Nephron (organoid): ENCODE data around the gene KMT2C.
"Not testable (repeated sequence)": the region's sequence is repeated elsewhere in the genome, so short reads cannot be mapped to it uniquely, and the experiment has no call there.

Experiments used
- H3K27ac Mint-ChIP-seq, 3 experiments: 2 replicates each; pipeline ENCODE4 v1.8.0; 2020; ENCODE audit warnings: mixed read lengths in 3 of 3, mild to moderate bottlenecking in 2 of 3, moderate library complexity in 1 of 3
- H3K27me3 Mint-ChIP-seq: 2 replicates; pipeline ENCODE4 v1.8.0; 2021; ENCODE audit warnings: low read depth, mild to moderate bottlenecking, moderate library complexity, mixed read lengths
- H3K36me3 Mint-ChIP-seq: 2 replicates; pipeline ENCODE4 v1.8.0; 2020; ENCODE audit warnings: low read depth, mixed read lengths
- H3K4me1 Mint-ChIP-seq: 2 replicates; pipeline ENCODE4 v1.8.0; 2020; ENCODE audit warnings: mixed read lengths
- H3K4me3 Mint-ChIP-seq, 3 experiments: 2 replicates each; pipeline ENCODE4 v1.8.0; 2020; ENCODE audit warnings: mild to moderate bottlenecking in 3 of 3, mixed read lengths in 3 of 3, moderate library complexity in 2 of 3
- H3K9me3 Mint-ChIP-seq: 2 replicates; pipeline ENCODE4 v1.8.0; 2020; ENCODE audit warnings: mixed read lengths
- TF ChIP-seq, protein P1 (sequence below), 3 experiments: fragments of 200-600 bp; sonication (generic); IDR thresholded peaks; one replicate each; pipeline ENCODE4 v1.5.0; 2021; ENCODE audit warnings: antibody characterized with exemption in 3 of 3; ENCODE audit not compliant: unreplicated experiment in 3 of 3

The KMT2C gene

DNA sequence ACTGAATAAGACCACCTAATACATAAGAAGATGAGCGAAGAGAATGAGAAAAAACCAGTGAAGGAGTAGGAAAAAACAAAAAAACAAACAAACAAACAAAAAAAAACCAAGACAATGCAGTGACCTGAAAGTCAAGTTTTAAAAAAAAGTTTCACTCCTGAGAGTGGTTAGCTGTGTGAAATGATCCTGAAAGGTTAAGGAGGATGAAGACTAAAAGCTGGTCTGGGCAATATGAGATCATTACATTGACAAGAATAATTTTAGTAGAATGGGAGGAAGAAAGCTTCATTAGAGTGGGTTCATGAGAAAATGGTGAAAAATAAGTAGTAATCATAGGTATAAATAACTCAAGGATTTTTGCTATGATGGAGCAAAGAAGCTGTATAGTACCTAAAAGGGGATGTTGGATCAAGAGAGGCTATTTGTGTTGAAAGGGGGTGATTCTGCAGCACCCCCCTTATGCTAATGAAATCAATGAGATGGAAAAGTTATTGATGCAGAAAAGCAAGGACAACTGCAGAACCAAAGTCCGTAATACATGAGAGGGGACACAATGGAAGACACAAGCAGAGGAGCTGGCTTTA is 80.2 kb downstream of the KMT2C start:
- Mint-ChIP-seq H3K27me3 (no peaks in the 10 kb centered on the region), H3K27ac (peak overlapping the region in 2 of 3 experiments; percentile 2 to 18), H3K36me3 (peaks cover 46% of the 10 kb centered on the region), H3K4me1 (no peaks in the 10 kb centered on the region), H3K4me3 (no peak overlapping the region), H3K9me3 (no peaks in the 10 kb centered on the region)
- TF ChIP-seq, protein P1, sequence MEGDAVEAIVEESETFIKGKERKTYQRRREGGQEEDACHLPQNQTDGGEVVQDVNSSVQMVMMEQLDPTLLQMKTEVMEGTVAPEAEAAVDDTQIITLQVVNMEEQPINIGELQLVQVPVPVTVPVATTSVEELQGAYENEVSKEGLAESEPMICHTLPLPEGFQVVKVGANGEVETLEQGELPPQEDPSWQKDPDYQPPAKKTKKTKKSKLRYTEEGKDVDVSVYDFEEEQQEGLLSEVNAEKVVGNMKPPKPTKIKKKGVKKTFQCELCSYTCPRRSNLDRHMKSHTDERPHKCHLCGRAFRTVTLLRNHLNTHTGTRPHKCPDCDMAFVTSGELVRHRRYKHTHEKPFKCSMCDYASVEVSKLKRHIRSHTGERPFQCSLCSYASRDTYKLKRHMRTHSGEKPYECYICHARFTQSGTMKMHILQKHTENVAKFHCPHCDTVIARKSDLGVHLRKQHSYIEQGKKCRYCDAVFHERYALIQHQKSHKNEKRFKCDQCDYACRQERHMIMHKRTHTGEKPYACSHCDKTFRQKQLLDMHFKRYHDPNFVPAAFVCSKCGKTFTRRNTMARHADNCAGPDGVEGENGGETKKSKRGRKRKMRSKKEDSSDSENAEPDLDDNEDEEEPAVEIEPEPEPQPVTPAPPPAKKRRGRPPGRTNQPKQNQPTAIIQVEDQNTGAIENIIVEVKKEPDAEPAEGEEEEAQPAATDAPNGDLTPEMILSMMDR (IDR thresholded peaks at IDR 0.05; ENCODE audit: unreplicated experiment in 3 of 3), result no peak

DNA sequence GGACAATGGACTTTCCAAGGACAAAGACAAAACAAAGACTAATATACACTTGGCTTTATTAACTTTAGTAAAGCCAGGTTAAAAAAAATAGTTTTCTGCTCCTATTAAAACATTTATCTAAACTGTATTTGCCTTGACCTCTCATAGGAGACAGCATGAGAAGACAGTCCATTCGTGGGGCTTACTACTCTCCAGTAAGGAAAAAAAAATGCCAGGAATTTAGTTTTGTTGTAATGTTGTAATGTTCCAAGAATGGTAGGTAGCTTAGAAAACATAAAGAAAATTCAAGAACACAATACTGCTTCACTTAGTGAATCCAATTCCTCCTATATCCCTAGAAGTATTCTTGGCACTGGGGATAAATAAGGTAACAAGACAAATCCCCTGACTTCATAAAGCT is 81.7 kb downstream of the KMT2C start:
- no peaks in the 10 kb centered on the region for H3K27me3 Mint-ChIP-seq
- no peak overlapping the region for H3K4me3 Mint-ChIP-seq
- H3K9me3 Mint-ChIP-seq, result peaks cover 3% of the 10 kb centered on the region
- peaks cover 54% of the 10 kb centered on the region for H3K36me3 Mint-ChIP-seq
- H3K4me1 Mint-ChIP-seq, result no peaks in the 10 kb centered on the region
- H3K27ac Mint-ChIP-seq, result peak overlapping the region in 1 of 3 experiments; percentile 55
- TF ChIP-seq, protein P1 (IDR thresholded peaks at IDR 0.05; ENCODE audit: unreplicated experiment in 3 of 3), result no peak

DNA sequence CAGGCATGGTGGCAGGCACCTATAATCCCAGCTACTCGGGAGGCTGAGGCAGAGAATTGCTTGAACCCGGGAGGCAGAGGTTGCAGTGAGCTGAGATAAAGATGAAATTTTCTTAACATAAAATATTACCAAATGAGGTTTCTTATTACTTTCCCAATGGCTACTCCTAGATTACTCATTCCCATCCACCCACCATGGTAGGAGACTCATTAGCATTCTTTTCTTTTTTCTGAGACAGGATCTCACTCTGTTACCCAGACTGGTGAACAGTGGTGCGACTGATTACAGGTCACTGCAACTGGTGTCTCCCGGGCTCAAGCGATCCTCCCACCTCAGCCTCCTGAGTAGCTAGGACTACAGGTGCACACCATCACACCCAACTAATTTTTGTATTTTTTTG is 82.5 kb downstream of the KMT2C start:
- H3K27ac Mint-ChIP-seq, H3K9me3 Mint-ChIP-seq, H3K27me3 Mint-ChIP-seq, H3K4me1 Mint-ChIP-seq, H3K4me3 Mint-ChIP-seq: not testable (repeated sequence)
- H3K36me3 Mint-ChIP-seq, result peaks cover 62% of the 10 kb centered on the region

DNA sequence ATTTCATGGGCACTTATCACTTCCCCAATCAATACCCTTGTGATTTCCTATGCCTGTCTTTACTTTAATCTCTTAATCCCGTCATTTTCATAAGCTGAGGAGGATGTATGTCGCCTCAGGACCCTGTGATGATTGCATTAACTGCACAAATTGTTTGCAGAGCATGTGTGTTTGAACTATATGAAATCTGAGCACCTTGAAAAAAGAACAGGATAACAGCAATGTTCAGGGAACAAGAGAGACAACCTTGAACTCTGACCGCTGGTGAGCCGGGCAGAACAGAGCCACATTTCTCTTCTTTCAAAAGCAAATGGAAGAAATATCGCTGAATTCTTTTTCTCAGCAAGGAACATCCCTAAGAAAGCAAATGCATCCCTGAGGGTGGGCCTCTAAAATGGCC is 84.1 kb downstream of the KMT2C start:
- not testable (repeated sequence) for H3K4me3 Mint-ChIP-seq, H3K27me3 Mint-ChIP-seq, H3K4me1 Mint-ChIP-seq
- peak overlapping the region in 1 of 3 experiments; percentile 5 for H3K27ac Mint-ChIP-seq
- peaks cover 21% of the 10 kb centered on the region for H3K9me3 Mint-ChIP-seq
- H3K36me3 Mint-ChIP-seq, result peaks cover 77% of the 10 kb centered on the region

DNA sequence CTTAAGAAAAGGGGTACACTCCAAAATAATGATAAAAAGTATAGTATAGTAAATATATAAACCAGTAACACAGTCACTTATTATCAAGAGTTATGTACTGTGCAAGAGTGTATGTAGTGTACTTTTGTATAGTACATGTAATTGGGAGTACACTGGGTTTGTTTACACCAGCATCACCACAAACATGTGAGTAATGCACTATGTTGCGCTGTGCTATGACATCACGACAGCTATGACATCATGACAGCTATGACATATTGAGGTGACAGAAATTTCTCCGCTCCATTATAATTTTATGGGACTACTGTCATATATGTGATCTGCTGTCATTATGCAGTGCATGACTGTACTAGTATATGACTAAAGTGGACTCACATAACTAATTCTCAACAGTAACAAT is 84.6 kb downstream of the KMT2C start:
- H3K36me3 Mint-ChIP-seq, result peaks cover 82% of the 10 kb centered on the region
- H3K27ac Mint-ChIP-seq, result peak overlapping the region in 1 of 3 experiments; percentile 5
- H3K4me1 Mint-ChIP-seq, result no peaks in the 10 kb centered on the region
- H3K27me3 Mint-ChIP-seq, result no peaks in the 10 kb centered on the region
- peaks cover 24% of the 10 kb centered on the region for H3K9me3 Mint-ChIP-seq
- H3K4me3 Mint-ChIP-seq, result no peak overlapping the region
- TF ChIP-seq, protein P1 (IDR thresholded peaks at IDR 0.05; ENCODE audit: unreplicated experiment in 3 of 3), result no peak

DNA sequence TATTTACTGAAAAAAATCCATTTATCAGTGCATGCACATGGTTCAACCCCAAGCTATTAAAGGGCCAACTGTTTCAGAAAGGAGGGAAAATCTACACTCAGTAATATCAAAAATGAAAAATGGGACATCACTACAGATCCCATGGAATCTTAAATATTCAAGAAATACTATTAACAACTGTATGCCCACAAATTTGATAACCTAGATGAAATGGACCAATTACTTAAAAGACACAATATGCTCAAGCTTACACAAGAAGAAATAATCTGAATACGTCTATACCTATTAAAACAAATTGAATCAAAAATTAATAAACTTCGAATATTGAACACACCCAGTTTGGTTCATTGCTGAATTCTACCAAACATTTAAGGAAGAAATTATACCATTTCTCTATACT is 87.9 kb downstream of the KMT2C start:
- peaks cover 4% of the 10 kb centered on the region for H3K4me1 Mint-ChIP-seq
- no peak overlapping the region for H3K4me3 Mint-ChIP-seq
- TF ChIP-seq, protein P1 (IDR thresholded peaks at IDR 0.05; ENCODE audit: unreplicated experiment in 3 of 3), result no peak
- H3K27ac Mint-ChIP-seq, result no peak overlapping the region
- H3K9me3 Mint-ChIP-seq, result peaks cover 29% of the 10 kb centered on the region
- H3K36me3 Mint-ChIP-seq, result peaks cover 81% of the 10 kb centered on the region
- no peaks in the 10 kb centered on the region for H3K27me3 Mint-ChIP-seq

DNA sequence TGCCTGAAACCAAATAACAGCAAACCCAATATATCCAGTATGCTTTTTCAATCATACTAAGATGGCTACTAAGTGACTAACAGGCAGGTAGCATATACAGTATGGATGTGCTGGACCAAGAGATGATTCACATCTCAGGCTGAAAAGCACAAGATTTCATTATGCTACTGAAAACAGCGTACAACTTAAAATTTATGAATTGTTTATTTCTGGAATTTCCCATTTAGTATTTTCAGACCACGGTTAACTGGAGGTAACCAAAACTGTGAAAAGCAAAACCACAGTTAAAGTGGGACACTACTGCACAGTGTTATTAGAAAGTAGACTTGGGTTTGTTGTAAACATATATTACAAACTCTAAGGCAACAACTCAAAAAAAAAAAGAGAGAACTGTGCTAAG is 91.5 kb downstream of the KMT2C start:
- Mint-ChIP-seq H3K9me3 (peaks cover 28% of the 10 kb centered on the region), H3K4me3 (no peak overlapping the region), H3K27ac (no peak overlapping the region), H3K36me3 (peaks cover 54% of the 10 kb centered on the region), H3K4me1 (peaks cover 11% of the 10 kb centered on the region), H3K27me3 (peaks cover 4% of the 10 kb centered on the region)
- TF ChIP-seq, protein P1 (IDR thresholded peaks at IDR 0.05; ENCODE audit: unreplicated experiment in 3 of 3), result no peak
